Measurements from ENCODE around the gene VSNL1. TPM values are rescaled to one million over a fixed set of nuclear protein-coding genes. Genes with fewer than 3 reads are reported as not detected.

Gene VSNL1
- total and polyA plus RNA-seq, 2 experiments from 2014 or later = 3.9 to 4.1 TPM

- H3K4me3 ChIP-seq = no peak overlapping the region
- H3K4me1 ChIP-seq (ENCODE audit: low read depth) = peaks cover 3% of the 10 kb centered on the region
- no peak overlapping the region for H3K27ac ChIP-seq
- TF ChIP-seq CTCF (IDR thresholded peaks at IDR 0.05; ENCODE audit: low read depth, low read length) = no peak
- H3K27me3 ChIP-seq = no peaks in the 10 kb centered on the region
- H3K36me3 ChIP-seq = no peaks in the 10 kb centered on the region
- DNase-seq (ENCODE audit: low read depth in 1 of 2, low spot score in 1 of 2) = peak in 1 of 2 donors; percentile 16
- H3K9me3 ChIP-seq (ENCODE audit: low read depth) = no peaks in the 10 kb centered on the region
Observed at GRCh38 chr2:17637131-17637906, 96.8 kb downstream of the VSNL1 start.

GRCh38 chr2:17638196-17638743 is 97.8 kb downstream of the VSNL1 start:
- H3K36me3 ChIP-seq = no peaks in the 10 kb centered on the region

GRCh38 chr2:17640406-17640805 is 99.9 kb downstream of the VSNL1 start:
- Histone ChIP-seq H3K27ac (no peak overlapping the region), H3K4me3 (no peak overlapping the region), H3K27me3 (no peaks in the 10 kb centered on the region), H3K36me3 (no peaks in the 10 kb centered on the region), H3K4me1 (ENCODE audit: low read depth) (peaks cover 10% of the 10 kb centered on the region), H3K9me3 (ENCODE audit: low read depth) (no peaks in the 10 kb centered on the region)
- DNase-seq (ENCODE audit: low read depth in 1 of 2, low spot score in 1 of 2) = no peak
- no peak for TF ChIP-seq CTCF (IDR thresholded peaks at IDR 0.05; ENCODE audit: low read depth, low read length)

More at GRCh38 chr2:17638196-17638743, 97.8 kb downstream of the VSNL1 start:
- Histone ChIP-seq H3K4me3 (no peak overlapping the region), H3K9me3 (ENCODE audit: low read depth) (no peaks in the 10 kb centered on the region), H3K27ac (no peak overlapping the region), H3K27me3 (no peaks in the 10 kb centered on the region), H3K4me1 (ENCODE audit: low read depth) (peaks cover 3% of the 10 kb centered on the region)
- DNase-seq (ENCODE audit: low read depth in 1 of 2, low spot score in 1 of 2) = no peak
- TF ChIP-seq CTCF (IDR thresholded peaks at IDR 0.05; ENCODE audit: low read depth, low read length) = no peak

GRCh38 chr2:17643031-17643615 is 102.6 kb downstream of the VSNL1 start:
- no peaks in the 10 kb centered on the region for H3K36me3 ChIP-seq
- no peaks in the 10 kb centered on the region for H3K27me3 ChIP-seq
- peaks cover 7% of the 10 kb centered on the region for H3K4me1 ChIP-seq (ENCODE audit: low read depth)
- TF ChIP-seq CTCF (IDR thresholded peaks at IDR 0.05; ENCODE audit: low read depth, low read length) = no peak
- no peak overlapping the region for H3K27ac ChIP-seq
- H3K9me3 ChIP-seq (ENCODE audit: low read depth) = no peaks in the 10 kb centered on the region
- no peak overlapping the region for H3K4me3 ChIP-seq
- peak in 1 of 2 donors; percentile 93 for DNase-seq (ENCODE audit: low read depth in 1 of 2, low spot score in 1 of 2)

GRCh38 chr2:17644997-17645720 is 104.7 kb downstream of the VSNL1 start:
- H3K36me3 ChIP-seq = no peaks in the 10 kb centered on the region
- DNase-seq (ENCODE audit: low read depth in 1 of 2, low spot score in 1 of 2) = no peak
- no peak overlapping the region for H3K4me3 ChIP-seq
- H3K27me3 ChIP-seq = no peaks in the 10 kb centered on the region
- H3K27ac ChIP-seq = peak overlapping the region; percentile 38
- peaks cover 7% of the 10 kb centered on the region for H3K4me1 ChIP-seq (ENCODE audit: low read depth)
- H3K9me3 ChIP-seq (ENCODE audit: low read depth) = no peaks in the 10 kb centered on the region
- no peak for TF ChIP-seq CTCF (IDR thresholded peaks at IDR 0.05; ENCODE audit: low read depth, low read length)

Data from cardiac muscle cell (in vitro differentiated cells and primary cell).